Caco-2 (cell line): ENCODE data around the gene TMEM8B. TPM values are rescaled to one million over a fixed set of nuclear protein-coding genes. Genes with fewer than 3 reads are reported as not detected.

ENCODE experiments used
- BruUV-seq: library from RNA; stranded (reverse); fragments of 400-500 nt; replicated peaks from 2 replicates; lab custom pipeline; 2021; lab: Mats Ljungman, UMichigan
- CTCF ChIA-PET: fragments of 300-600 bp; sonication (Branson Sonifier 250); formaldehyde crosslinking; loops from one replicate; lab custom pipeline; 2022; ENCODE audit warnings: antibody characterized with exemption; lab: Charles Lee
- POLR2A ChIA-PET: fragments of 300-600 bp; sonication (Branson Sonifier 250); formaldehyde crosslinking; loops from one replicate; lab custom pipeline; 2022; ENCODE audit warnings: antibody characterized with exemption; lab: Charles Lee
- DNase-seq, 2 experiments: peaks; one replicate each; pipeline versions ENCODE4 v3.0.0 to v3.0.0-alpha.2; 2020 to 2022
- H3K27me3 ChIP-seq: replicated peaks from 2 replicates; pipeline ENCODE4 v1.6.0; 2011; ENCODE audit warnings: low read length; ENCODE audit not compliant: control insufficient read depth, insufficient read depth
- H3K36me3 ChIP-seq: 2 replicates; pipeline ENCODE4 v1.5.1; 2011; ENCODE audit warnings: low read length; ENCODE audit not compliant: control insufficient read depth, insufficient read depth
- H3K4me1 ChIP-seq: fragments of 250-450 bp; sonication (Bioruptor Pico); 2 replicates; pipeline ENCODE4 v1.5.1; 2020; ENCODE audit warnings: mild to moderate bottlenecking
- H3K4me3 ChIP-seq: 2 replicates; pipeline ENCODE4 v1.5.1; 2011; ENCODE audit warnings: low read depth, mild to moderate bottlenecking, control low read depth, low read length
- H3K9me3 ChIP-seq: fragments of 250-450 bp; sonication (Bioruptor Pico); 2 replicates; pipeline ENCODE4 v1.5.1; 2020; ENCODE audit warnings: mild to moderate bottlenecking, moderate library complexity
- H3K27ac Mint-ChIP-seq: one replicate; pipeline ENCODE4 v1.8.0; 2022; ENCODE audit warnings: mixed read lengths; ENCODE audit not compliant: unreplicated experiment
- H3K27me3 Mint-ChIP-seq: one replicate; pipeline ENCODE4 v1.8.0; 2022; ENCODE audit warnings: mixed read lengths; ENCODE audit not compliant: insufficient read depth, unreplicated experiment
- H3K36me3 Mint-ChIP-seq: one replicate; pipeline ENCODE4 v1.8.0; 2022; ENCODE audit warnings: mild to moderate bottlenecking, mixed read lengths; ENCODE audit not compliant: insufficient read depth, unreplicated experiment
- H3K4me1 Mint-ChIP-seq: one replicate; pipeline ENCODE4 v1.8.0; 2022; ENCODE audit warnings: low read depth, mixed read lengths; ENCODE audit not compliant: unreplicated experiment
- H3K4me3 Mint-ChIP-seq: one replicate; pipeline ENCODE4 v1.8.0; 2022; ENCODE audit warnings: mild to moderate bottlenecking, moderate library complexity, mixed read lengths; ENCODE audit not compliant: unreplicated experiment
- H3K9me3 Mint-ChIP-seq: one replicate; pipeline ENCODE4 v1.8.0; 2022; ENCODE audit warnings: mixed read lengths; ENCODE audit not compliant: unreplicated experiment
- intact Hi-C: fragments of 100-400 bp; cut with micrococcal nuclease; formaldehyde crosslinking; loops from one replicate; pipeline ENCODE4 v1.10.0; 2022; ENCODE audit not compliant: unreplicated experiment
- total RNA-seq: library from RNA; stranded (reverse); gene quantifications from 2 replicates; pipeline ENCODE4 v1.2.3, GENCODE V29; 2022
- TF ChIP-seq, protein P1 (sequence below), 2 experiments: fragments of 200-600 bp in 1 of 2; IDR thresholded peaks; 1 replicate in 1 of 2; 2 replicates in 1 of 2; pipeline versions ENCODE4 v1.5.1 to v1.8.0; 2011 to 2022; ENCODE audit warnings: antibody characterized with exemption in 1 of 2, control low read depth in 1 of 2, inconsistent platforms in 1 of 2, low read depth in 1 of 2, low read length in 1 of 2, mild to moderate bottlenecking in 1 of 2, moderate library complexity in 1 of 2; ENCODE audit not compliant: insufficient read depth in 1 of 2, severe bottlenecking in 1 of 2, unreplicated experiment in 1 of 2

The TMEM8B gene
- total RNA-seq, 1 experiment from 2014 or later: 4.9 TPM

DNA sequence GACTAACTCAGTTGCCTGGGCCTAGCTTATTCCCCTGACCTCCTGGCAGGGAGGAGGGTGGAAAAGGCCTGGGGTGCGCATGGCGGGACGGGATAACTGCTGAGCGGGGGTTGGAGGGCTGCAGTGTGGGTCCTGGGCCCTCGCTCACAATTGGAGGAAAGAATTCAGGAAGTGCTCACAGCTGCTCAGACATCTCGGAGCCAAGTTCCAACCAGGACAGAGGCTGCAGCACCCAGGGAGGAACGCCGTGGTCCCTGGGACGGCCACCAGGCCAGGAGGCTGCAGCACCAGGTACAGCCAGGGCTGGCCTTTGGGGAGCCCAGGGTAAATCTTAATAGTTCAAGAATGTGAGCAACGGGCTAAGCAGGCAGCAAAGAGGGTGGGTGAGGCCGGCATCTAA lies 80.2 kb downstream of the TMEM8B start, which contains the start of gene SPAAR:
Gene SPAAR, plus strand, starts transcription at position 217 of the 400 bp plus-strand sequence. CDS start 974 bp downstream, outside the sequence.
- BruUV-seq: no TSS peak
- CTCF ChIA-PET: no interaction called here
- H3K36me3 Mint-ChIP-seq: no peaks in the 10 kb centered on the region
- Histone ChIP-seq H3K4me3 (no peak within 1 kb of the TSS), H3K9me3 (no peaks in the 10 kb centered on the region), H3K27me3 (no peaks in the 10 kb centered on the region), H3K4me1 (peaks cover 34% of the 10 kb centered on the region), H3K36me3 (no peaks in the 10 kb centered on the region)
- intact Hi-C loops: no loop called here
- no peaks in the 10 kb centered on the region for H3K4me1 Mint-ChIP-seq
- TF ChIP-seq, protein P1, sequence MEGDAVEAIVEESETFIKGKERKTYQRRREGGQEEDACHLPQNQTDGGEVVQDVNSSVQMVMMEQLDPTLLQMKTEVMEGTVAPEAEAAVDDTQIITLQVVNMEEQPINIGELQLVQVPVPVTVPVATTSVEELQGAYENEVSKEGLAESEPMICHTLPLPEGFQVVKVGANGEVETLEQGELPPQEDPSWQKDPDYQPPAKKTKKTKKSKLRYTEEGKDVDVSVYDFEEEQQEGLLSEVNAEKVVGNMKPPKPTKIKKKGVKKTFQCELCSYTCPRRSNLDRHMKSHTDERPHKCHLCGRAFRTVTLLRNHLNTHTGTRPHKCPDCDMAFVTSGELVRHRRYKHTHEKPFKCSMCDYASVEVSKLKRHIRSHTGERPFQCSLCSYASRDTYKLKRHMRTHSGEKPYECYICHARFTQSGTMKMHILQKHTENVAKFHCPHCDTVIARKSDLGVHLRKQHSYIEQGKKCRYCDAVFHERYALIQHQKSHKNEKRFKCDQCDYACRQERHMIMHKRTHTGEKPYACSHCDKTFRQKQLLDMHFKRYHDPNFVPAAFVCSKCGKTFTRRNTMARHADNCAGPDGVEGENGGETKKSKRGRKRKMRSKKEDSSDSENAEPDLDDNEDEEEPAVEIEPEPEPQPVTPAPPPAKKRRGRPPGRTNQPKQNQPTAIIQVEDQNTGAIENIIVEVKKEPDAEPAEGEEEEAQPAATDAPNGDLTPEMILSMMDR (IDR thresholded peaks at IDR 0.05; ENCODE audit: insufficient read depth in 1 of 2, low read depth in 1 of 2, low read length in 1 of 2, severe bottlenecking in 1 of 2, unreplicated experiment in 1 of 2): no peak
- POLR2A ChIA-PET: no interaction called here
- no peak within 1 kb of the TSS for H3K4me3 Mint-ChIP-seq
- no peak for DNase-seq
- peak within 1 kb of the TSS; percentile 38 for H3K27ac Mint-ChIP-seq
- no peaks in the 10 kb centered on the region for H3K27me3 Mint-ChIP-seq
- no peaks in the 10 kb centered on the region for H3K9me3 Mint-ChIP-seq

DNA sequence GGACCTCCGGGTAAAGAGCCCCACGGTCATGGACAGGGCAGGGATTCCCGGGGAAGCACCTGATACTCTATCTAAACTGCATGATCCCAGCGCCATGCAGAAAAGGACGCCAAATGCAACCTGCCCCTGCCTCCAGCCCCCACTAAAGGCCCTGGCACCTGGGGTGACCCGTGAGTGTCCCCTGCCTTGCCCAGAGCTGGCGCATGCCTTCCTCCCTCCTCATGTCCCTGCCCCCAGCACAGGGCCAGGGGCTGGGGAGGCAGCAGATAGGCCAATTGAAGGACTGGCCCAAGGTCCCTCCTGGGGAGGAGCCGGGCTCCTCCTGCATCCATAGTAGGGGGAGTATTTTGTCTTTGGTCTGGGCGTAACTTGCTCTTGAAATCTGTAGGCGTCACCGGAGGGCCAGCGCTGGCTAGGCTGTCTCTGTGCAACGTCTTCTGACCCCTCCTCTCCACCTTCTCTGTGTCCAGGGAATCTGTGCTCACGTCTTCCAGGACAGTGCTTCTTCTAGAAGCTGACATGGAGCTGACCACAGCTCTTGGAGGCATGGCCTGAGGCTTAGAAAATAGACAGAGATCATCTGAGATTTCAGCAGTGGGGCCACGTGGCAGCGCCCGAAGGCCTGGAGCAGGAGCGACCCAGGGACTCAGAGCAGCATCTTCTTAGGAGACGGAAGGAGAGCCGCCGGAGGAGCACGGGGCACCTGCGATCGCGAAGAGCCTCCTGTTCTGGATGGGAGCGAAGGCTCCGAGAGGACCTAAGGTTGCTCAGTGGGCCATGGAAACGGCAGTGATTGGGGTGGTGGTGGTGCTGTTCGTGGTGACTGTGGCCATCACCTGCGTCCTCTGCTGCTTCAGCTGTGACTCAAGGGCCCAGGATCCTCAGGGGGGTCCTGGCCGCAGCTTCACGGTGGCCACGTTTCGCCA lies 80.9 kb downstream of the TMEM8B start:
- no peaks in the 10 kb centered on the region for H3K9me3 Mint-ChIP-seq
- DNase-seq: no peak
- H3K36me3 Mint-ChIP-seq: no peaks in the 10 kb centered on the region

DNA sequence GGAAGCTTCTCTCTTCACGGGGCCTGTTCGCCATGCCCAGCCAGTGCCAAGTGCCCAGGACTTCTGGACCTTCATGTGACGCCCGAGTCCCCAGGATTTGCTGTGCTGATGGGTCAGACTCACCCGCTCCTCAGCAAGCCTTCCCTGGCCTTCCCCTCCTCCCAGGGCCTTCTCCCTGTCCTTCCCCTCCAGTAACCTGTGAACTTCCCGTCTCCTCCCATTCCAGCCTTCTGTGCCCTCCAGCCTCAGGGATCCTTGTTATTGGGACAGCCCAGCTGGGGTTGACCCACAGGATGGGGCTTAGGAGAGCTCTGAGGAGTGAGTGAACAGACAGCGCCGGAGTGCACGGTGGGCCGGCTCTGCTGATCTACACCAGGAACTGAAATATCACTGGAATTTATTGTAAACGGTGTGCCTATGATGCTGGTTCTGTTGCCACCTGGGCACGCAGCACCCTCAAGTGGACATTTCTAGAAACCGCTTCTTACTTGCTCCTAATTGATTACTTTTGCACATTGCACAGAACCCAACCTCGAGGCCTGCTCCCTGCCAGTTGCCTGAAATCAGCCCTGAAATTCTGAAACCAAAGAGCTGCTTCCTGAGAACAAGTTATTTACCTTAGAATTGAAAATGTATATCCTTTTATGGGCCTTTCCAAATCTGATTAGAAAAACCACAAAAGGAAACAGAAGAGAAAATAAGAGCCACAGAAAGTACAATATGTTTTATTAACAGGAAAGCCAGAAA lies 81.8 kb downstream of the TMEM8B start:
- DNase-seq: peak in 1 of 2 experiments; percentile 47
- H3K9me3 Mint-ChIP-seq: no peaks in the 10 kb centered on the region
- H3K27ac Mint-ChIP-seq: no peak overlapping the region
- no peaks in the 10 kb centered on the region for H3K27me3 ChIP-seq
- POLR2A ChIA-PET: no interaction called here
- H3K4me1 ChIP-seq: peaks cover 26% of the 10 kb centered on the region
- BruUV-seq: no TSS peak
- CTCF ChIA-PET: no interaction called here
- H3K36me3 Mint-ChIP-seq: no peaks in the 10 kb centered on the region
- no peaks in the 10 kb centered on the region for H3K27me3 Mint-ChIP-seq
- H3K36me3 ChIP-seq: no peaks in the 10 kb centered on the region
- no peak overlapping the region for H3K4me3 ChIP-seq
- TF ChIP-seq, protein P1 (IDR thresholded peaks at IDR 0.05; ENCODE audit: insufficient read depth in 1 of 2, low read depth in 1 of 2, low read length in 1 of 2, severe bottlenecking in 1 of 2, unreplicated experiment in 1 of 2): peak in 1 of 2 experiments; percentile 45
- no peak overlapping the region for H3K4me3 Mint-ChIP-seq
- intact Hi-C loops: no loop called here
- H3K4me1 Mint-ChIP-seq: no peaks in the 10 kb centered on the region
- H3K9me3 ChIP-seq: no peaks in the 10 kb centered on the region

More for the DNA sequence above, 80.9 kb downstream of the TMEM8B start:
- H3K36me3 ChIP-seq: no peaks in the 10 kb centered on the region
- TF ChIP-seq, protein P1 (IDR thresholded peaks at IDR 0.05; ENCODE audit: insufficient read depth in 1 of 2, low read depth in 1 of 2, low read length in 1 of 2, severe bottlenecking in 1 of 2, unreplicated experiment in 1 of 2): no peak
- Mint-ChIP-seq H3K4me1 (no peaks in the 10 kb centered on the region), H3K27me3 (no peaks in the 10 kb centered on the region), H3K4me3 (no peak overlapping the region), H3K27ac (no peak overlapping the region)
- intact Hi-C loops: no loop called here
- peaks cover 34% of the 10 kb centered on the region for H3K4me1 ChIP-seq
- CTCF ChIA-PET: no interaction called here
- no peak overlapping the region for H3K4me3 ChIP-seq
- BruUV-seq: no TSS peak
- H3K9me3 ChIP-seq: no peaks in the 10 kb centered on the region
- POLR2A ChIA-PET: no interaction called here
- H3K27me3 ChIP-seq: no peaks in the 10 kb centered on the region
